NCI-H1694 treated with DMSO at 0.1 percent for 48 hours (cell line): ENCODE results near the gene PAPPA.

Source experiments
- DNase-seq: peaks from one replicate; lab custom pipeline; 2025; lab: John Stamatoyannopoulos, UW

The PAPPA gene

GRCh38 chr9:116232424-116233159 lies 79.0 kb downstream of the PAPPA start:
- DNase-seq: no peak

- DNase-seq: no peak
Measured at GRCh38 chr9:116233160-116233530, 79.6 kb downstream of the PAPPA start.

- no peak for DNase-seq
Measured at GRCh38 chr9:116234081-116234480, 80.5 kb downstream of the PAPPA start.

- DNase-seq: no peak
Measured at GRCh38 chr9:116236979-116237378, 83.4 kb downstream of the PAPPA start.

GRCh38 chr9:116237456-116237855 lies 83.9 kb downstream of the PAPPA start:
- DNase-seq: no peak

- no peak for DNase-seq
Measured at GRCh38 chr9:116238225-116238624, 84.6 kb downstream of the PAPPA start.

GRCh38 chr9:116238776-116239340 lies 85.3 kb downstream of the PAPPA start:
- no peak for DNase-seq

- DNase-seq: no peak
Measured at GRCh38 chr9:116243708-116244107, 90.1 kb downstream of the PAPPA start.

GRCh38 chr9:116247284-116247683 lies 93.7 kb downstream of the PAPPA start:
- no peak for DNase-seq

GRCh38 chr9:116247791-116248374 lies 94.3 kb downstream of the PAPPA start:
- DNase-seq: no peak

- DNase-seq: no peak
Measured at GRCh38 chr9:116250891-116251290, 97.3 kb downstream of the PAPPA start.

GRCh38 chr9:116251366-116251765 lies 97.8 kb downstream of the PAPPA start:
- no peak for DNase-seq

GRCh38 chr9:116260531-116260930 lies 106.9 kb downstream of the PAPPA start:
- DNase-seq: no peak

GRCh38 chr9:116262448-116262847 lies 108.9 kb downstream of the PAPPA start:
- DNase-seq: no peak

- no peak for DNase-seq
Measured at GRCh38 chr9:116264361-116264760, 110.8 kb downstream of the PAPPA start.

- no peak for DNase-seq
Measured at GRCh38 chr9:116267021-116267420, 113.4 kb downstream of the PAPPA start.

GRCh38 chr9:116269250-116269649 lies 115.7 kb downstream of the PAPPA start:
- DNase-seq: no peak

GRCh38 chr9:116270546-116270945 lies 117.0 kb downstream of the PAPPA start:
- no peak for DNase-seq

GRCh38 chr9:116271340-116271739 lies 117.7 kb downstream of the PAPPA start:
- no peak for DNase-seq

GRCh38 chr9:116271991-116272390 lies 118.4 kb downstream of the PAPPA start:
- no peak for DNase-seq

- no peak for DNase-seq
Measured at GRCh38 chr9:116274293-116274692, 120.7 kb downstream of the PAPPA start.

GRCh38 chr9:116275418-116276195 lies 122.0 kb downstream of the PAPPA start:
- DNase-seq: no peak

GRCh38 chr9:116276196-116276493 lies 122.6 kb downstream of the PAPPA start:
- DNase-seq: no peak
